ENCODE results near the gene GOLGA6A.

DNA sequence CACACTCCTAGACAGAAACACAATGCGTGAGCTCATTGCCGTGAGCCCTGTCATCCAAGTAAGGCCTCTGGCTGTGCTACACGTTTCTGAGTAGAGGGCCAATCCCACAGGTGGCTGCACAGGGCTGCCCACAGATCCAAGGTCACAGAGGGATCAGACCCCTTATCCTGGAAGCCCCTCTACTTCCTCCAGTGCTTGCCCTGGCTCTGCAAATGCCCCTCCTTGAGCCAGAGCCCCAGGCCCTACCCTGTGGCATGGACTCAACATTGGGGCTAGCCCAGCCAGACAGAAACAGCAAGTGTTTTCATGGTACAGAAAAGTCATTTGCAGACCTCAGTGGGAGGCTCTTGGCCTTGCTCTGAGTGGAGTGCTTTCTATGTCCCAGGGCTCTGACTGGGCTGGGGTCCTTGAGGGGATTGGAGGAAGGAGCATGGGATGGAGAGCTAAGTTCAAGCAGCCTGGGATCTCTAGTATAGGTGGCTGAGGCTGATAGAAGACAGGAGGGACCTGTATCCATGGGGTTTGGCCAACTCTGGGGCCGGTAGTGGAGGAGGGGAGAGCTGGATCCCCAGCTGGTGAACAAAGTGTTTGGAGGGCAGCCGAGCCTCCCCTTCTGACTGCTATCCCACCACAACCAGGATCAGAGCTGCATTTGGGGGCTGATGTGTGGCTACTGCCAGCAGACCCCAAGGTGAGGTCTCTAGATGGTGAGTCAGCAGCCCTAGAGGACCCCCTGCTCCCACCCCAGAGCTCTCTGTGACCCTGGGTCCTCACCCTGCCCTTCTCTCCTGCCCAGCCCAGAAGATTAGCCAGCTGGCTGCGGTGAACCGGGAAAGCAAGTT lies 38.7 kb downstream of the GOLGA6A start:
- TF ChIP-seq, protein P1, sequence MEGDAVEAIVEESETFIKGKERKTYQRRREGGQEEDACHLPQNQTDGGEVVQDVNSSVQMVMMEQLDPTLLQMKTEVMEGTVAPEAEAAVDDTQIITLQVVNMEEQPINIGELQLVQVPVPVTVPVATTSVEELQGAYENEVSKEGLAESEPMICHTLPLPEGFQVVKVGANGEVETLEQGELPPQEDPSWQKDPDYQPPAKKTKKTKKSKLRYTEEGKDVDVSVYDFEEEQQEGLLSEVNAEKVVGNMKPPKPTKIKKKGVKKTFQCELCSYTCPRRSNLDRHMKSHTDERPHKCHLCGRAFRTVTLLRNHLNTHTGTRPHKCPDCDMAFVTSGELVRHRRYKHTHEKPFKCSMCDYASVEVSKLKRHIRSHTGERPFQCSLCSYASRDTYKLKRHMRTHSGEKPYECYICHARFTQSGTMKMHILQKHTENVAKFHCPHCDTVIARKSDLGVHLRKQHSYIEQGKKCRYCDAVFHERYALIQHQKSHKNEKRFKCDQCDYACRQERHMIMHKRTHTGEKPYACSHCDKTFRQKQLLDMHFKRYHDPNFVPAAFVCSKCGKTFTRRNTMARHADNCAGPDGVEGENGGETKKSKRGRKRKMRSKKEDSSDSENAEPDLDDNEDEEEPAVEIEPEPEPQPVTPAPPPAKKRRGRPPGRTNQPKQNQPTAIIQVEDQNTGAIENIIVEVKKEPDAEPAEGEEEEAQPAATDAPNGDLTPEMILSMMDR (IDR thresholded peaks at IDR 0.05): no peak
- no peak for TF ChIP-seq EZH2 (IDR thresholded peaks at IDR 0.05; ENCODE audit: borderline replicate concordance, insufficient read depth, low read depth, low read length, poor library complexity, severe bottlenecking)

All from B cell (primary cell).